HepG2 (cell line): ENCODE measurements around the gene MED22. TPM values are rescaled to one million over a fixed set of nuclear protein-coding genes. Genes with fewer than 3 reads are reported as not detected.

Experiments
- BHLHE40 ChIP-seq: IDR thresholded peaks from 2 replicates; pipeline ENCODE4 v1.6.1; 2011; ENCODE audit warnings: low read length, improper control_type of control experiment
- KLF12 ChIP-seq: sonication (generic); formaldehyde crosslinking; IDR thresholded peaks from 2 replicates; pipeline ENCODE4 v1.4.0; 2020; ENCODE audit warnings: missing genetic modification reagents, borderline replicate concordance
- MTF1 ChIP-seq: sonication (generic); formaldehyde crosslinking; IDR thresholded peaks from 2 replicates; pipeline ENCODE4 v1.5.0; 2020; ENCODE audit warnings: missing genetic modification reagents
- SKIL ChIP-seq: sonication (generic); formaldehyde crosslinking; IDR thresholded peaks from 2 replicates; pipeline ENCODE4 v1.8.0; 2022; ENCODE audit warnings: missing genetic modification reagents, mild to moderate bottlenecking, moderate library complexity, borderline replicate concordance
- SMYD3 ChIP-seq: sonication (generic); formaldehyde crosslinking; IDR thresholded peaks from 2 replicates; pipeline ENCODE4 v1.8.1; 2023; ENCODE audit warnings: mild to moderate bottlenecking, missing genetic modification reagents
- STAT6 ChIP-seq: sonication (generic); formaldehyde crosslinking; IDR thresholded peaks from 2 replicates; pipeline ENCODE4 v1.4.0; 2020; ENCODE audit warnings: missing genetic modification reagents, mild to moderate bottlenecking, borderline replicate concordance
- XBP1 ChIP-seq: sonication (generic); formaldehyde crosslinking; IDR thresholded peaks from 2 replicates; pipeline ENCODE4 v1.5.0; 2020; ENCODE audit warnings: missing genetic modification reagents
- ZBTB4 ChIP-seq: sonication (generic); formaldehyde crosslinking; IDR thresholded peaks from 2 replicates; pipeline ENCODE4 v1.4.0; 2020; ENCODE audit warnings: missing genetic modification reagents, mild to moderate bottlenecking, borderline replicate concordance
- ZIK1 ChIP-seq: sonication (generic); formaldehyde crosslinking; IDR thresholded peaks from 2 replicates; pipeline ENCODE4 v1.5.0; 2020; ENCODE audit warnings: mild to moderate bottlenecking, low read depth, missing genetic modification reagents, borderline replicate concordance
- ZNF549 ChIP-seq: sonication (generic); formaldehyde crosslinking; IDR thresholded peaks from 2 replicates; pipeline ENCODE4 v1.5.0; 2020; ENCODE audit warnings: missing genetic modification reagents
- ZNF619 ChIP-seq: sonication (generic); formaldehyde crosslinking; IDR thresholded peaks from 2 replicates; pipeline ENCODE4 v1.4.0; 2020; ENCODE audit warnings: mild to moderate bottlenecking, missing genetic modification reagents
- ZNF891 ChIP-seq: sonication (generic); formaldehyde crosslinking; IDR thresholded peaks from 2 replicates; pipeline ENCODE4 v1.5.0; 2020; ENCODE audit warnings: mild to moderate bottlenecking, missing genetic modification reagents
- polyA plus RNA-seq, 8 experiments: library from polyadenylated mRNA; depleted of rRNA in 3 of 8; stranded (reverse) in 7 of 8; unstranded in 1 of 8; fragments of >200 nt; fragmentation: Illumina TruSeq in 4 of 8; extraction: Trizol in 4 of 8; gene quantifications; 2 replicates each; pipeline versions ENCODE4 v1.2.1 to v1.2.3, GENCODE V29; 2011 to 2016; ENCODE audit warnings: low read depth in 4 of 8, missing spikeins in 1 of 8, mixed read lengths in 1 of 8; ENCODE audit not compliant: insufficient read depth in 1 of 8
- total RNA-seq, 5 experiments: library from RNA; depleted of rRNA; stranded (reverse); fragments of >200 nt; fragmentation: Illumina TruSeq; extraction: Trizol; gene quantifications; 2 replicates each; pipeline ENCODE4 v1.2.3, GENCODE V29; 2016; ENCODE audit warnings: low read depth in 1 of 5
- TF ChIP-seq, protein P1 (sequence below): sonication (generic); formaldehyde crosslinking; IDR thresholded peaks from 2 replicates; pipeline ENCODE4 v1.8.1; 2022; ENCODE audit warnings: low read depth, mild to moderate bottlenecking, missing genetic modification reagents
- TF ChIP-seq, protein P2 (sequence below): sonication (generic); formaldehyde crosslinking; IDR thresholded peaks from 2 replicates; pipeline ENCODE4 v1.9.0; 2021; ENCODE audit warnings: missing genetic modification reagents, mild to moderate bottlenecking, borderline replicate concordance

Gene MED22
- total and polyA plus RNA-seq, 2 of the 13 experiments (the other 11 are each of a cell fraction or from before 2014, with no cell fraction given) = 15.8 to 22.1 TPM

DNA sequence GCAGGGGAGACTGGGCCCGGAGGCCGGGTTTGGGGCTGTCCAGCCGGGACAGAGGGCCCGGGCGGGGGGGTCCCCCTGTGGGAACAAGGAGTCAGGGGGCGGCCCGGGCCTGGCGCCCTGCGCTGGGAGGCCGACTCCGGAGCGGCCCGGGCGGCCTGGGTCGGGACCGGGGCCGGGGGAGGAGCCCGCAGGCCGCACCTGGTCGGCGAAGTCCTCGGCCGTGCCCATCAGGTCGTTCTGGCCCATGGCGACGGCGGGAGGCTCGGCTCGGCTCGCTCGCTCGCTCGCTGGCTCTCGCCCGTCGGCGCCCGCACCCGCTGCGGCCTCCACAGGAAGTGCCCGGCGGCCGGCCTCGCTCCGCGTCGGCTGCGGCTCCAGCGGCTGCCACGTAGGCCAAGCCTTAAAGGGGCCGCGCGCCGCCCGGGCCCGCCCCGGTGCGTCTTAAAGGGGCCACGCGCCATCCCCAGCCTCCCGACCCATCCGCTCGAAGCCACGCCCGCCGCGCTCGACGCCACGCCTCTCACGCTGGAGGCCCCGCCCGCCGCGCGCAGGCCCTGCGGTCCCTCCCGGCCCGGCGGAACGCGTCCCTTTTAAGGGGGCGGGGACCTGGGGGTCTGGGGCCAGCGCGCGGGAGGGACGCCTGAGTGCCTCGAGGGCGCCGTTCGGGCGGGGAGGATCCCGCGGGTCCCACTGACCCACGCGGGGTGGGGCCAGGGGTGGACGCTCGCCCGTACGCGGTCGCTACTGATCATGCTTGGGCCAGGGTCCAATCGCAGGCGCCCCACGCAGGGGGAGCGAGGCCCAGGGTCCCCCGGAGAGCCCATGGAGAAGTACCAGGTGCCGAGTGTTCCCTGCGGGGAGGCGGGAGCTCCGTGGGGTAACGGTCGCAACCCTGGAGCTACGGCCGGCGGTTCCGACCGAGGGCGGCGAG is 28.1 kb upstream of the MED22 start, which contains the start of the genes STKLD1 and SURF4 (continued):
- TF ChIP-seq BHLHE40 (no peak; the same call in 1 of the 2 replicates), SMYD3 (0 out of 2 replicates have a peak, but pooled peaks have one; percentile 68), STAT6 (CRISPR knock-in tag) (0 out of 2 replicates have a peak, but pooled peaks have one; percentile 8), MTF1 (CRISPR knock-in tag) (0 out of 2 replicates have a peak, but pooled peaks have one; percentile 6), ZNF549 (CRISPR knock-in tag) (no peak), ZBTB4 (CRISPR knock-in tag) (no peak), ZNF891 (CRISPR knock-in tag) (peak; percentile 33; the same call in 1 of the 2 replicates), ZNF619 (0 out of 2 replicates have a peak, but pooled peaks have one; percentile 43), SKIL (no peak), KLF12 (CRISPR knock-in tag) (peak; percentile 66; the same call in 1 of the 2 replicates), XBP1 (CRISPR knock-in tag) (peak; percentile 85; the same call in 1 of the 2 replicates), ZIK1 (CRISPR knock-in tag) (peak; percentile 82; the same call in 1 of the 2 replicates)
- TF ChIP-seq, protein P1, sequence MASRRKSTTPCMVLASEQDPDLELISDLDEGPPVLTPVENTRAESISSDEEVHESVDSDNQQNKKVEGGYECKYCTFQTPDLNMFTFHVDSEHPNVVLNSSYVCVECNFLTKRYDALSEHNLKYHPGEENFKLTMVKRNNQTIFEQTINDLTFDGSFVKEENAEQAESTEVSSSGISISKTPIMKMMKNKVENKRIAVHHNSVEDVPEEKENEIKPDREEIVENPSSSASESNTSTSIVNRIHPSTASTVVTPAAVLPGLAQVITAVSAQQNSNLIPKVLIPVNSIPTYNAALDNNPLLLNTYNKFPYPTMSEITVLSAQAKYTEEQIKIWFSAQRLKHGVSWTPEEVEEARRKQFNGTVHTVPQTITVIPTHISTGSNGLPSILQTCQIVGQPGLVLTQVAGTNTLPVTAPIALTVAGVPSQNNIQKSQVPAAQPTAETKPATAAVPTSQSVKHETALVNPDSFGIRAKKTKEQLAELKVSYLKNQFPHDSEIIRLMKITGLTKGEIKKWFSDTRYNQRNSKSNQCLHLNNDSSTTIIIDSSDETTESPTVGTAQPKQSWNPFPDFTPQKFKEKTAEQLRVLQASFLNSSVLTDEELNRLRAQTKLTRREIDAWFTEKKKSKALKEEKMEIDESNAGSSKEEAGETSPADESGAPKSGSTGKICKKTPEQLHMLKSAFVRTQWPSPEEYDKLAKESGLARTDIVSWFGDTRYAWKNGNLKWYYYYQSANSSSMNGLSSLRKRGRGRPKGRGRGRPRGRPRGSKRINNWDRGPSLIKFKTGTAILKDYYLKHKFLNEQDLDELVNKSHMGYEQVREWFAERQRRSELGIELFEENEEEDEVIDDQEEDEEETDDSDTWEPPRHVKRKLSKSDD (CRISPR knock-in tag) = peak; percentile 64; the same call in 1 of the 2 replicates
- TF ChIP-seq, protein P2, sequence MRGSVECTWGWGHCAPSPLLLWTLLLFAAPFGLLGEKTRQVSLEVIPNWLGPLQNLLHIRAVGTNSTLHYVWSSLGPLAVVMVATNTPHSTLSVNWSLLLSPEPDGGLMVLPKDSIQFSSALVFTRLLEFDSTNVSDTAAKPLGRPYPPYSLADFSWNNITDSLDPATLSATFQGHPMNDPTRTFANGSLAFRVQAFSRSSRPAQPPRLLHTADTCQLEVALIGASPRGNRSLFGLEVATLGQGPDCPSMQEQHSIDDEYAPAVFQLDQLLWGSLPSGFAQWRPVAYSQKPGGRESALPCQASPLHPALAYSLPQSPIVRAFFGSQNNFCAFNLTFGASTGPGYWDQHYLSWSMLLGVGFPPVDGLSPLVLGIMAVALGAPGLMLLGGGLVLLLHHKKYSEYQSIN (CRISPR knock-in tag) = no peak
